ENCODE results near the gene AP1M1.

Gene AP1M1

GRCh38 chr19:16185768-16186123 lies 12.0 kb upstream of the AP1M1 start:
- DNase-seq = no peak

- no peak for DNase-seq
Measured at GRCh38 chr19:16188521-16188920, 9.2 kb upstream of the AP1M1 start.

DNA sequence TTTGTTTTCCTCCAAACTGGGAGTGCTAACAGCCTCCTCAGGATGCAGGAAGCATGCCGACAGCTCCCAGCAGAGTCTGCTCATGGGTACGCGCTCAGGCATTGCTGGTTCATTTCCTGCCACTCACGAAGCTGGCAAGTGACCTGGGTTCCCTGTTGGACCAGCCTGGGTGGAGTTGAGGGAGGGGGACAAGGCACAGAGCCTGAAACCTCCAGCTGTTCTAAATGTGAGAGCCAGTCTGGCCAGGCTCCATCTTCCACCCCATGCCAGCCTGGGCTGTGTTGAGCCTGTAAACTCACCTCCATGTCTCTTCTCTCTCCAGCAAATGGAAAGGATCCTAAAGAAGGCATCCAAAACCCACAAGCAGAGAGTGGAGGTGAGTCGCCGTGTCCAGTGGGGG lies 7.5 kb upstream of the AP1M1 start:
- no peak for DNase-seq

GRCh38 chr19:16190736-16191135 lies 7.0 kb upstream of the AP1M1 start:
- DNase-seq = no peak

DNA sequence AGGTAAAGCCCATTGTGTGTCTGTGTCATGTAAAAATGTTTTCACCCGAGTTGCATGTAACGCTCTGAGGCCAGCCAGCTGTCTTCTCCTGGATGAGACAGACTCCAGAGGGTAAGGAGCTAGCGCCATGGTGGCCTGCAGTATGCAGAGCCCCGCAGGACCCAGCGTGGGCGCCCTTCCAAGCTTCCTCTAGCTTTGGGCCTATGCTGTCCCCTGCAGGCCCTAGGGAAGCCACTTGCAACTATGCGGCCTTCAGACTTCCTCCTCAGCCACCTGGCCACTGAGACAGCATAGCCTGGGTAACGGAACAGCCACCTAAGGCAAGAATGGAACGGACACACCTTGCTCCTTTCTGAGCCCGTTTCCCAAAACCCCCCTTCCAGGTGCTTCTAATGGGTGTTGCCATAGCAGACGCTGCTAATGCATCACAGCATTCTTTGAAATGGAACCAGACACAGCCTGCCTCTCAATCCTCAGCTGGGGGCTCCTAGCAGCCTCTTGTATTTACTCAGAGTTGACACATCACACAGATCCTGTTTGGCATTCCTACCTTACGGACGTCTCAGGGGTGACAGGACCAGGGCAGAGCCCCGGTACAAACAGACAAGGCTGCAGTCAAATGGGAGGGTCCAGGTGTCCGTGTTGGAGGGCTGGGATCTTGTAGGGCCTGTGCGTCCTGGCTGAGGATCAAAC lies 6.3 kb upstream of the AP1M1 start:
- no peak for DNase-seq

GRCh38 chr19:16193466-16193865 lies 4.2 kb upstream of the AP1M1 start:
- no peak for DNase-seq

DNA sequence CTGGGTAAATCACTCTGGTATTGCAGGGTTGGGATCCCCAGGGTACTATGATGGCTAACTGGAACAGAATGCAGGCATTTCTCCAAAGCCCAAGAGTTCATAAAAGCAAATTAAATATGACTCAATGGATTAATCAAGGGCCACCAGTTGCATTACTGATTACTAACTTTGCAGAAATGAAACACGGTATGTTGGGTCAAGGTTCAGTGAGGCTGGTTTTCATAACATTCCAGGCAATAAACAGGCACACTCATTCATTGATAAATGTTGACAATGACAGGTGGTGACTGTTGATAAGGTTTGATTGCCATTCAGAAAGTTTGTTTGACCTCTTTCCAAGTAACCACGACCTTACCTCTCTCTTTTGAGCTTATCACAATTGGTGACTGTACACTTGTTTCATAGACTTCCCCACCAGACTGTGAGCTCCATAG lies 506 bp upstream of the AP1M1 start:
- DNase-seq = no peak

DNA sequence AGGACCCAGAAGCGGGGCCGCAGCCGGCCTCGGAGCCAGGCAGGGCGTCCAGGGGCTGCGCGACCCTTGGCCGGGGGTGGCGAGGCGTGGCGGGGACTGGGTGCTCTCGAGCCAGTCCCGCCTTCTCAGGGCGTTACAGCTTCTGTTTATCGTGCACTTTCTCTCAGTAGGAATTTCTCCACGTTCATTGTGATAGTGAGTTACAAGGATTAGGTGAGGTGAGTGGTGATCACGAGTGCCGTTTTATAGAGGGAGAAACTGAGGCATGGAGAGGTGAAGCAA lies 600 bp downstream of the AP1M1 start:
- no peak for DNase-seq

DNA sequence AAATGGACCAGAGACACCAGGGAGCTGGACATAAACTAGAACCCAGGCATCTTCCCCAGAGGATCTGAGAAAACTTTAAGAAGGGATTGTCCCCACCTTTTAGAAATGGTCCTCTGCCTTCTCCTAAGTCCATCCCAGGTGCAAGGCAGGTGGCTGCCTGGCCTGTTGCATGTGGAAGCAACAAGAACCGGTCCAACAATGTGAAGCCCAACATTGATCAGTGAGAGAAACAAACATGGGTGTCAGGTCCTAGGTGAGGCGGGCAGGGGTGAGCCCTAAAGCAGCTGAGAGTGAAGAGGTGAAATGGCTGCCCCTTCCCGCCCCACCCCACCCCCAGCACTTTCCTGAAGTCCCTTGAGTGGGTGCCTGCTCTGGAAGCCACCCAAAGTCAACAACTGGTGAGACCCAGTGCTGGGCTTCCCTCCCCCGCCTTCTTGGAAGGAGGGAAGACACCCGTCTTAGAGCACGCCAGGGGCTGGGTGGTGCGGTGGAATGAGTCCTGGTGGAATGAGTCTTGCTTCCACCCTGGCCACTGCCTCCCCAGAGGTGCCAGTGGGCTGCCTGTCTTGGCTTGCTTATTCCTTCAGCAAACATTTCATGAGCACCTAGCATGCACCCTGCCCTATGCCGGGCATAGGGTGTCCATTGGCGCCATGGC lies 1.7 kb downstream of the AP1M1 start:
- DNase-seq = no peak

DNA sequence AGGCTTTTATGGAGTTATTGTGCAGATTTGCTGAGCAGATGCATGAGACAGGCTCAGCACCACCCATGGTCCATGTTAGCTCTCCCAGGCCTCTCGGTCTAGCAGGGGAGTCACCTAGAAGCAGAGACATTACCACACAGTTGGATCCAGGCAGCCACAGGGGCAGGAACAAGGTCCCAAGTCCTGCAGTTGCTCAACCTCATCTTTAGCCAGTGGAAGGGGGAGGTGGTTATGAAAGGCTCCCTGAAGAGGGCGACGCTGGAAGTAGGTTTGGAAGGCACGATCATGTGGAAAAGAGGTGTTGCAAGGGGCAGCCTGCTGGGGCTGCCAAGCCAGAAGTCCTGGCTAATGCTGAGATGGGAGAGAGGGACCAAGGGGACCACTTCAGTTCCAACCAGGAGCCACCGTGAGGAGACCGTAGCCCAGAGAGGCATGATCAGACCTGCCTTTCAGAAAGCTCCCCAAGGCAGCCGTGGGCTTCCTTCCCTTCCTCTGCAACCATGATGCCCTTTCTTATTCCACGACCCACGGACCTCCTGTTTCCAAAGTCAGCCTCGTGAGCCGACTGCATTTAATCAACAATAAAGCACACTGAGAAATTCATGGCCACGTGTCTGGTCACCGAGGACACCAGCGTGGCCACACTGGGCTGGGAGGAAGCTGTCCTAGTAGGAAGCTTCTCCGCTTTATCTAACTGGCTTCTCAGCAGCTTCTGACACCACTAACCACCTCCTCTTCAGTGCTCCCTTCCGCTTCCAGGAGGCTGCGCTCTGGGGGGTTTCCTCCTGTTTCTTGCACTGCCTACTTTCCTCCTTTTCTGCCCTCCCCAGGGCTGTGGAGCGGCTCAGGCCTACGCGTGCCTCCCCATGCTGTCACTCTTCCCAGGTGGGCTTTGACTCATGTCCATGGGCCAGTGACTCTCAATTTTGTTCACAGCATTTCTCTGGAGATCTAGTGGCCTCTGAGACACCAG lies 2.6 kb downstream of the AP1M1 start:
- DNase-seq = no peak

- DNase-seq = no peak
Measured at GRCh38 chr19:16201011-16201391, 3.3 kb downstream of the AP1M1 start.

GRCh38 chr19:16202320-16203255 lies 4.9 kb downstream of the AP1M1 start:
- no peak for DNase-seq

DNA sequence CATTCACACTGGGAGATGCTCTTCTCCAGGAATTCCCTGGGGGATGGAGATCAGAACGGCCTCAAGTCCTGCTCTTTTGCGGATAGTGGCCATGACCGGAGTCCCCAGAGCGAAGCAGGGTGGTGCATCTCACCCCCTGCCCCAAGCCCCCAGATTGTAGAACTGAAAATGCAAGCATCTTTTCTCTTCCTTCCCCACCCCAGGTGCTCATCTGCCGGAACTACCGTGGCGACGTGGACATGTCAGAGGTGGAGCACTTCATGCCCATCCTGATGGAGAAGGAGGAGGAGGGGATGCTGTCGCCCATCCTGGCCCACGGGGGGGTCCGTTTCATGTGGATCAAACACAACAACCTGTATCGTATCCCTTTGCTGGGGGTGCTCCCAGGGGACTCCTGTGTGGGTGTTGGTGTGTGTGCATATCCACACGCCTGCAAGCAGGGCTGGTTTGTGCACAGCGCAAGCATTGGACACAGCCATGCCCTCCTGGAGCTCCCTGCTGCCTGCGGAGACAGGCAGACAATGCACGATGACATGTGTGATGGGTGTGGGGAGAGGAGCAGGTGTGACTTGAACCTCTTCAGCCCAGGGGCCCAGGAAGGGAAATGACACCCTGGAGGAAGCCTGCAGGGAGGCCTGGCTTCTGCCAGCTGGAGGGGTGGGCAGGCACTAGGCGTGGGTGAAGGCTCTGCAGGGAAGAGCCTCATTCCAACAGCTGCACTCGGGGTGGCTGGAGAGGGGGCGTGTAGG lies 5.7 kb downstream of the AP1M1 start:
- DNase-seq = no peak

DNA sequence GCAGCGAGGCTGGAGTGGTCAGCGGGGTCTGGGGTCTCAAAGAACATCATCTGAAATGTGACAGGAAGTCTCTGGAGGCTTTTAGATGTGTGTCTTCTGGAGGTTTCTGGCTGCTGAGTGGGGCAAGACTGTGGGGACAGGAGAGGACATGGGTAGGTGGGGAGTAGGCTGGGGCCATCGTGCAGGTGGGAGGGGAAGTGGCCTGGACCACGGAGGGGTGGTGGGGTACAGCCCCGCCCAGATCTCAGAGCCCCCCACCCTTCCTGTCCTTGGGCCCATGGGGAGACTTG lies 6.2 kb downstream of the AP1M1 start:
- no peak for DNase-seq

- DNase-seq = no peak
Measured at GRCh38 chr19:16205205-16206045, 7.7 kb downstream of the AP1M1 start.

GRCh38 chr19:16206046-16206605 lies 8.4 kb downstream of the AP1M1 start:
- DNase-seq = no peak

- no peak for DNase-seq
Measured at GRCh38 chr19:16206637-16207036, 8.9 kb downstream of the AP1M1 start.

DNA sequence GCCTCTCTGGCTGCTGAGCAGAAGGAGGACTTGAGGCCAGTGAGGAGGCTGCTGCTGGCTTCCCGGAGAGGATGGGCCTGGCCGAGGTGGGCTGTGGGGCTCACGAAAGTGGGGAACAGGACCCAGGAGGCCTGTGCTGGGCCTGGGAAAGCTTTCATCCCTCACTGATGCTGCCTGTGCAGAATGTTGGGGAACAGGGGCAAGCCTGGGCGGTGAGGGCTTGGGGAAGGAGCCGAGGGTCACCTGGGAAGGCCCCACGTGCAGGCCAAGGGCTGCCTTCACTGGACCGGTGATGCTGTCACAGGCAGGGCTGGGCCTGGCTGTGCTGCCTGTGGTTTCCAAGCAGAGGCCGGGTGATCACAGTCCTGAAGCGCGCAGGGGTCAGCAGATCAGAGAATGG lies 9.4 kb downstream of the AP1M1 start:
- no peak for DNase-seq

- no peak for DNase-seq
Measured at GRCh38 chr19:16207490-16208025, 9.8 kb downstream of the AP1M1 start.

DNA sequence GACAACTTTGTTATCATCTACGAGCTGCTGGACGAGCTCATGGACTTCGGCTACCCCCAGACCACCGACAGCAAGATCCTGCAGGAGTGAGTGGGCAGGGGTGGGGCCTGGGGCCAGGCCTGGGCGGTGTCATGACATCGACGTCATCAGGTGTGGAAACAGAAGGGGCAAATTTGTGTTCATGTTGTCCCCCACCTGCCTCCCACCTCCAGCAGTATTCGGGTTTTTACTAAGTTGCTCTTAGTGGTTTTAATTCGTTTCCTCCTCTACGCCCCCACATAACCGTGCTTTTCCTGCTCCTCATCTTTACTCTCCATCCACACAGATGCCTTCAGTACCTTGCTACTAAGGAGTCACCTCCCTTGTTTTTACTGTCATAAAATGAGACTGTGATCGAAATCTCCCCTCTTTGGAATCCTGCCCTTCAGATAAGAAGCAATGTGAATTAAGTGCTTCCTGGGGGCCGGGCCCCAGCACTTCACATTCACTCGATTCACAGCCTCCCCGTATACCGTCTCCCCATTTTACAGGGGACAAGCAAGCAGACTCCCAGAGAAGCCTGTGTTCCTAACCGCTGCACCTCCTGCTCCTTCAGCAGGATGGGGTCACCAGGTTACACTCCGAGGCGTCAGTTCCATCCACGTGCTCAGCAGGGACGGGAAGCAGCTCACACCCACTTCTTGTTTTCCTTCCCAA lies 10.5 kb downstream of the AP1M1 start:
- no peak for DNase-seq
